ENCODE measurements around the gene GNB2.
"Not testable (repeated sequence)": the region's sequence is repeated elsewhere in the genome, so short reads cannot be mapped to it uniquely, and the experiment has no call there.

DNA sequence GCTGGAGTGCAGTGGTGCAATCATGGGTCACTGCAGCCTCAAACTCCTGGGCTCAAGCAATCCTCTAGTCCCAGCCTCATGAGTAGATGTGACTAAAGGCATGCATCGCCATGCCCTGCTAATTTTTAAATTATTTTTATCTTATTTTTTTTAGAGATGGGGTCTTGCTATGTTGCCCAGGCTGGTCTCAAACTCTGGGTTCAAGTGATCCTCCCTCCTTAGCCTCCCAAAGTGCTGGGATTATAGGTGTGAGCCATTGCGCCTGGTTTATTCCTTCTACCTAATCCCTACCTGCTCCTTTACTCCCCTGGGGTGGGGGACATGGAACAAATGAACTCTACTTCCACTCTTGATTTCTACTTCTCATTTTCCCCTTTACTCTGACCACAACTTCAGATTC is 50.8 kb downstream of the GNB2 start:
- TF ChIP-seq, protein P1, sequence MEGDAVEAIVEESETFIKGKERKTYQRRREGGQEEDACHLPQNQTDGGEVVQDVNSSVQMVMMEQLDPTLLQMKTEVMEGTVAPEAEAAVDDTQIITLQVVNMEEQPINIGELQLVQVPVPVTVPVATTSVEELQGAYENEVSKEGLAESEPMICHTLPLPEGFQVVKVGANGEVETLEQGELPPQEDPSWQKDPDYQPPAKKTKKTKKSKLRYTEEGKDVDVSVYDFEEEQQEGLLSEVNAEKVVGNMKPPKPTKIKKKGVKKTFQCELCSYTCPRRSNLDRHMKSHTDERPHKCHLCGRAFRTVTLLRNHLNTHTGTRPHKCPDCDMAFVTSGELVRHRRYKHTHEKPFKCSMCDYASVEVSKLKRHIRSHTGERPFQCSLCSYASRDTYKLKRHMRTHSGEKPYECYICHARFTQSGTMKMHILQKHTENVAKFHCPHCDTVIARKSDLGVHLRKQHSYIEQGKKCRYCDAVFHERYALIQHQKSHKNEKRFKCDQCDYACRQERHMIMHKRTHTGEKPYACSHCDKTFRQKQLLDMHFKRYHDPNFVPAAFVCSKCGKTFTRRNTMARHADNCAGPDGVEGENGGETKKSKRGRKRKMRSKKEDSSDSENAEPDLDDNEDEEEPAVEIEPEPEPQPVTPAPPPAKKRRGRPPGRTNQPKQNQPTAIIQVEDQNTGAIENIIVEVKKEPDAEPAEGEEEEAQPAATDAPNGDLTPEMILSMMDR (IDR thresholded peaks at IDR 0.05), result not testable (repeated sequence)
- TF ChIP-seq ZFX (IDR thresholded peaks at IDR 0.05; ENCODE audit: borderline replicate concordance), result not testable (repeated sequence)
